Cortex of kidney (tissue), 1 donor: ENCODE results near the gene HECTD2.
"Not testable (repeated sequence)": the region's sequence is repeated elsewhere in the genome, so short reads cannot be mapped to it uniquely, and the experiment has no call there.

ENCODE experiments used
- DNase-seq: peaks from one replicate; lab custom pipeline; 2025; lab: John Stamatoyannopoulos, UW

The HECTD2 gene

DNA sequence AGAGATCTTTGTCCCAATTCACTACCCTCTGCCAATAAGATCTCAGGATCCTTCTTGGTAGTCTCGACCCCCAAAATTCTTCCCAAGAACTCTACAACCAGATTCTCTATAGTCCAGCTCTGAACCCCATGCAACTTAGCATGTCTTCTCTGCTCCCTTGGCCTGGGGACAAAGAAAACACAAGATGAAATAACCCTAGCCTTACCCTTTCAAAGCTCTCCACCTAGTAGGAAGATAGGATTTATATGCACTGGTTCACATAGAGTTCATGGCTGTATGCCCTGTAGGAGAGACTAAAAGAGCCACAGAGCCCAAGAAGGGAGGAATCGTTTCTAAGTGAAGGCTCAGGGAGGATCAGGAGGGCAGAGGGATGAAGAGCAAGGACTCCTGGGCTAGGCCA lies 126.6 kb downstream of the HECTD2 start:
- DNase-seq = no peak

DNA sequence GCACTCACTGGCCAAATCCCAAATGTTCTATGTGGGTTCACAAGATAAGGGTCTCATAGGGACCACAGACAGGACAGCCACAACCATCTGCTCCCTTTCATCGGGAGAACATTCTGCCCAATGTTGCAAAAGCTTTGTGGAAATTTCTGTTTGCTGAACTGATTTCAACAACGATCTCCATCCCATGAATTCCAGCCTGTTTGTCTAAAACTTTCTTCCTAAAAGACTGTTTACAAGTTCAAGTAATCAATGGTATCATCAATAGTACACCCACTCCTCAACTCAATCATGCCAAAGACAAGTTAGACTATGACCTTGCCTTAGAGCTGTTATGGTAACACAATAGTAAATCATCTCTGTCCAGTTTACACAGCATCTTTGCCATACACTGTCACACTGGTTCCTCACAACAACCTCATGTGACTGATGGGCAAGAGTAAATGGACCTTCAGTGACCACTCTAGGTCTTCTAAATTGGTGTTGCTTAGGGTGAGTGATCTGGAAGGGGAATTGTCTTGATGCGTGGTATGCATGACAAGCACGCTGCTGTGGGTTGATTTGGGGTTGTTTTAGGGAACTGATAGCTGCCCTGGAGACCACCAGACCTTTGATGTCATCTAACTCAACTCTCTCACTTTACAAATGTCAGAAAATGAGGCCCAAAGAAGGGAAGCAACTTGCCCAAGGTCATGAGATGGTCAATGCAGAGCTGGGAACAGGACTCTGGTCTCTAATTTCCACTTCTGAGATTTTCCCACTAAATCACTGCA lies 127.7 kb downstream of the HECTD2 start:
- DNase-seq = no peak

DNA sequence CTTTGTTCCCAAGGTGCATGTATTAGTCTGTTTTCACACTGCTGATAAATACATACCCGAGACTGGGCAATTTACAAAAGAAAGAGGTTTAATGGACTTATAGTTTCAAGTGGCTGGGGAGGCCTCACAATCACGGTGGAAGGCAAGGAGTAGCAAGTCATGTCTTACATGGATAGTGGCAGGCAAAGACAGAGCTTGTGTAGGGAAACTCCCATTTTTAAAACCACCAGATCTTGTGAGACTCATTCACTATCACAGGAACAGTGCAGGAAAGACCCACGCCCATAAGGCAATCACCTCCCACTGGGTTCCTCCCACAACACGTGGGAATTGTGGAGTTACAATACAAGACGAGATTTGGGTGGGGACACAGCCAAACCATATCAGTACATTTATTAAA lies 129.8 kb downstream of the HECTD2 start:
- DNase-seq = no peak

DNA sequence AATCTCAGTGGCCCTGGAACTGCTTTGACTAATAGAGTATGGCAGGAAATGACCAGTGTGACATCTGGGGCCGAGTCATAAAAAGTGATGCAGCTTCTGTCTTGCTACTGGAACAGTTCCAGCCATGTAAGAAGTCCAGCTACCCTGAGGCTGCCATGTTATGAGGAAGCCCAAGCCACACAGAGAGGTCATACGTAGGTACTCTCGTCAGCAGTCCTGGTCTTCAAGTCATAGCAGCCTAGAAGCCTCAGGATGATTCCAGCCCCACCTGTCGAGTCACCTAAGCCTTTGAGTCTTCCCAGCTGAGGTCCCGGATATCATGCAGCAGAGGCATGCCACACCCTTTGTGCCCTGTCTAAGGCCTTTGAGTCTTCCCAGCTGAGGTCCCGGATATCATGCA lies 130.6 kb downstream of the HECTD2 start:
- no peak for DNase-seq

DNA sequence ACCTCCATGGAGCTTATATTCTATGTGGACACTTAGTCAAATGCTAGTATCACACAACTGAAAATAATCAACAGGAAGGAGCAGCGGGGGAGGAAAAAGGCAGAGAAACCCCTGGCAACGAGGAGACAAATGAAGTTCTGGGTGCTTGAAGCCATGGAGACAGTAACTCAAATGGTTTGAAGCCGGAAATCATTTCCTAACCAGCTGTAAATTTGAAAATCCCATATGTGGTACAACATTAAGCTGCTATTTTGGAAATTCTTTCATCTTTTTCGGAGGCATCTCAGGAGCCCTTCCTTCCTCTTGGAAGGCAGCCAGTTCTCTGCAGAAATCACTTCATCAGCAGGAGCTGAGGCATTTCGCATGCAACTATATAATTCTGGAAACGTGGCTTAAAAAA lies 131.3 kb downstream of the HECTD2 start:
- no peak for DNase-seq

DNA sequence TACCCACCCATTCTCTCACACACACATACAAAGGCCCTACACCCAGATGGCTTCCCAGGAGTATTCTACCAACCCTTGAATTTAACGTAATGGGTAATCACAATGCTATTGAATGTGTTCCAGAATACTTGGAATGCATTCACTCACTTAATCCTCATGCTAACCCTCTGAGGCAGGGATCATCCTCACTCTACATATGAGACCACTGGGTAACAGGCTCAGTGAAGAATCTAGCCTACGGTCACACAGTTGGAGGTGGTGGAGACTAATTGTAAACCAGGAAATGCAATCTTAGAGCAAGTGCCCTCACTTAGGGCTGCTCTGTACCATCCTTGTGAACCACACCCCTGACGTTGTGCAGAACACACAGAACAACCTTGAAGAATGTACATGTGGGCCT lies 135.2 kb downstream of the HECTD2 start:
- DNase-seq = no peak

DNA sequence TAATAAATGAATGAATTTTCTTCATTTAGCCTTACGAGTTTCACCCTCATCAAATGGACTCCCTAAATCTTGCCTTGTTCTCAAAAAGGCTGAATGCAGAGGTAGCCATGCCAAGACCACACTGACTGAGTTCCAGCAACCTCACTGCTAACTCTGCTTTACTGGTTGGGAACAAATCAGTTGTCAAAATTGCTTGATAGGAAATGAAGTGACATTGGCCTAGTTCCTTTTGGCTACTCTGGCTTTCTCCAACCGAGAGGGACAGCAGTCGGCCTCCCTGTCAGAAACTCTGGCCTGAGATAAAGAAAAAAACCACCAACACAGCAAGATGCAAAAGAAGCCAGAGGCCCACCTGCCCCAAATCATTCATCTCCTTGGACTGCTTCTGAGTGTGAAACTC lies 135.7 kb downstream of the HECTD2 start:
- no peak for DNase-seq

DNA sequence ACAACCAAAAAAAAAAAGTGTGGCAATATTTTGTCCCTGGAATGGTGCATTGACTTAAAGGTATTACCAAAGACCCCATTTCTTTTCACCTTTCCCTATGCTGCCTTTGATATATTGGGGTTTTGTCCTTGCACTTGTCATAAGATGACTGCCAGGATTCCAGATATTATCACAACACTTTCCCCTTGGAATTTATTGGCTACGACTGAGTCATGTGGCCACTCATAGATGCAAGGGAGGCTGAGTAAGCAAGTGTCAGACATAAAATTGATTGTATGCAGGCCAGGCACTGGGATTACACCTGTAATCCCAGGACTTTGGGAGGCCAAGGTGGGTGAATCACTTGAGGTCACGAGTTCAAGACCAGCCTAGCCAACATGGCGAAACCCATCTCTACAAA lies 139.1 kb downstream of the HECTD2 start:
- DNase-seq = no peak

DNA sequence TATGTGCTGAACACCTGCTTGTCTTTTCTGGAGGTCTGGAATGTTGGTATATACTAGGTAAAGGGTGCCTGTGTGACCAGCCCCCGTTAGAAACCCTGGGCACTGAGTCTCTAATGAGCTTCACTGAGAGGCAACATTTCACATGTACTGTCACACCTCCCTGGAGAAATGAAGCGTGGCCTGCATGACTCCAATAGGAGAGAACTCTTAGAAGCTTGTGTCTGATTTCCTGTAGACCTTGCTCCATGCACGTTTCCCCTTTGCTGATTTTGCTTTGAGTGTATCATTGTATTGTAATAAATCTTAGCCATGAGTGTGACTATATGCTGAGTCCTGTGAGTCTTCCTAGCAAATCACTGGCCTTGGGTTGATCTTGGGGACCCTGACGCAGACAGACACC lies 139.9 kb downstream of the HECTD2 start:
- no peak for DNase-seq

DNA sequence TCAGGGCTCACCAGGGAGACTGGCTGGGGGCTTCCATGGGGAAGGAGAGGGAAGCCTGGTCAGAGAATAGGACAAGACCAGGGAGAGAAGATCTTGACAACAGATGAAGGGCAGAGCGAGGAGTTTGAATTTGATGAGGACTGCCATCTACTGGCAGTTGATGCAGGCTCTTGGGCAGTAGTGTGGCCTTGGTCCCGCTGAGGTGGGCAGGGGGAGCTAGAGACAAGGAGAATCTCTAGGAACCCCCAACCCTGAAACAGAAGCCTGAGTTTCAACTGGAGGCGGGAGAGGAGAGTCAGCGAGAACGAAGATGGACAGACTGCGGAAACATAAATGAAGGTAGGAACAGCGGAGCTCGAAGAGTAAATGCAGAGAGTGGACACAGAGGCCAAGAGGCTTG lies 141.7 kb downstream of the HECTD2 start:
- no peak for DNase-seq

DNA sequence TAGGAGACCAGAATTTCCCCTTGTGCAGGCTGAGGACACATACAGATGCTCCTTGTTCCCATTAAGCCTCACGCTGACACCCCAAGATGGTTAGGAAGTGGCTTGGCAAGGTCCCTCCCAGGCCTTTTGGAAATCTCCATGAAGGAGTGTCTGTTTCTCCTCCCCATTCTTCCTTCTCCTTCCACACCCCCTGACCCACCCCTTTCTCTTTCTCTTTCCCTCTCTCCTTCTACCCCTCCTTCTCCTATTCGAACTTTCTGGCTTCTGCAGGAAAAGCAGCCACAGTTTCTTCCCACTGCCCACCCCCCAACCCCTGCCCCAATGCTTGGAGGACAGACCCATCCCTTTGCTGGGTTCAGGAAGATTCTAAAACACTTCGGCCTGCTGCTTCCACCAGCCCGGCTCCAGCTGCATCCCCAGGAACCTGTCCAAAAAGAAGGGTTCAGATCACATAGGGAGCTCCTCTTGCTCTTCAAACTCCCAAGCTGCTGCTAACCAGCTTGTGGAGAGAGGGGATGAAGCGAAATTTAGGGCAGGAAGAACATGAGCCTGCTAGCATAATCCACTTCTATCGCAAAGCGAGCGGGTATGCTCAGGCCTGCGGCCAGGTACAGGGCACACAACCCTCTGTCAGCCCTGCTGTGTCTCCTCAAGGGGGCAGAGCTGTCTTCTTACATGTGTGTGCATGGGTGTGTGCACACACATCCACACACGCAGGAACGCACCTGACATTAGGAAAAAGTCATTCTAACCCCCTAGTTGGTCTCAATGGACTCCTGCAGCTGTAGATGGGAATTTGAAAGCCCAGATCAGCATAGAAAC lies 142.3 kb downstream of the HECTD2 start:
- no peak for DNase-seq

DNA sequence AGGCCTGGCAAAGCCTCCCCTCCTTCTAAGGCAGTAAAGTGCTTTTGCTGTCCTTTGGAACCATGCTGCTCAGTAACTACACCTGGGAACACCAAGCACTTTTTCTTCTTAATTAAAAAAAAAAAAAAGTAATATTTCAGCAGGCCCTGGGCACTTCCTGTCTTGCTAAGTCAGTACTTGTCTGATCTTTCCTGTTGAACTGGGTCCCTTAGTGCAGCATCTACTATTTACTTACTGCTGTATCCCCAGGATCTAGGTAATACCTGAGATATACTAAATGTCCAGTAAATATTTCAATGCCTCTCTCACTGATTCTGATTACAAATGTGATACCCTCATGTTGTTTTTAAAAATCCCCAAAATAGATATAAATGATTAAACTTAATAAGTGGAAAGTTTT lies 145.3 kb downstream of the HECTD2 start:
- no peak for DNase-seq

DNA sequence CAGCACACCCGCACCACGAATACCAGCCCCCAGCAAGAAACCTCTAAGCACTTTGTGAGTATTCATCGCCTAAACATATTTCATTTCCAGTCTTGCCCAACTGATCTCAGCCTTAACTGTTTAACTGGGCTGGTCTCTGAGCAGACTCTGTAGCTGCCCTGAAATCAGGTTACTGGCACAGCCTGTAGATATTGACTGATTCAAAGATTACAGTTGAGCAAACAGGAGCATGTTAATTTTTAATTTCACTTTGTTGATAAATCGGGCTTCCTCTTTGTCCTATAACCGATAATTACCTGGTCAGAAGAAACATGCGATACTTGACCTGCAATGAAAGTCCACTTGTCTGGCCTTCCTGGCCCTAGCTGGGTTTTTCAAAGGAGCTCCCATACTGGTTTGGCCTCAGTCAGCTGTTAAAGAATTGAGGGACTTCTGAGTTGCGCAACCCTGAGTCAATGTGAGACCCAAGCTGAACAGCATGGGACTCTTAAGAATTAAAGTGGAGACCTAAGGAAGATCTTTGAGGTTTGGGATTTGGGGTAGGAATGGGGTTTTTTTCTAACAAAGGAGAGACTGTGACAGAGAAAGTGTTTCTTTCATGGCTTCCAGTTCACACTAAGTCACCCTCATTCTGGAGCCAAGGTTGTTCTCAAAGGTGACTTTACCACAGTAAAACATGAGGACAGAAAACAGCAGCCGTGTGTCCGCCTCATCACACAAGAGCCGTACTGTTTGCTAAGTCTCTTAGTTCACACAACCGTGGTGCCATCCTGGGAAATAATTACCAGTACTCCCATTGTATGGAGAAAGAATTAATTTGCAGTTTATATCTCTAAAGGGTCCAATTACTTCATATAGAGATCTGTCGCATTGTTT lies 146.8 kb downstream of the HECTD2 start:
- no peak for DNase-seq

DNA sequence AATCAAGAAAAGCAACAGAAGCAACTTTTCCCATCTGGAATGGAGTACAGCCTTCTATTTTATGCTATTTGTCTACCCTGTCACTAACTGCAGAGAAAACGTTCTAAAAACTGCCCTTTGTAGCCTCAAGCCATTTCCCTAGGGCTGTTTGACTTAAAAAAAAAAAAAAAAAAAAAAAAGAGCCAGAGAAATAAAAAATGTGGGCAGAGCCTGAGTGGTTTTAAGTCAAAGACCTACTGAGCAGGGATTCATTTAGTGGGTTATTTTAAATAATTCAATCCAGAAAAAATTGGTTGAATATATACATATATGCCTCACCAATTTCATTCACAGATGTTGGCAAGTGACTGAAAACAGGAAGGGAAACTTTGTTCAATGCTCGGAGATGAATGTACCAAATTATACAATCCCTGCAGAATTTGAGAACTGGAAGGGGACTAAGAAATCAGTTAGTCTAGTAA lies 147.5 kb downstream of the HECTD2 start:
- no peak for DNase-seq

DNA sequence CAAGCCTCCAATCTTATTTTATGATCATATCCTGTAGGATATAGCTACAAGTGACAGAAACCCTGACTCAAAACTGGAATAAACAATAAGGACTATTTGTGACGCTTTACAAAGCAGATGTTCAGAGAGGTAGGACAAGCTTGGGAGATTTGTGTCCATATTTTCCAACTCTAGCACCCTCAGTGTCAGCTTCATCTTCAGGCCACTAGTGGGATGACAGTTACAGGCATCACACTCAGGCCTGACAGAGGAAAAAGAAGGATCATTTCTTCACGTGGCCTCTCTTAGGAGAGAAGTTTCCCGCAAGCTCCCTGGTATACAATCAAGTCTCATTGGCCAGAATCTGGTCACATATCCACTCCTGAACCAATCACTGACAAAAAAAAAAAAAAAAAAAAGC lies 148.3 kb downstream of the HECTD2 start:
- DNase-seq = no peak

DNA sequence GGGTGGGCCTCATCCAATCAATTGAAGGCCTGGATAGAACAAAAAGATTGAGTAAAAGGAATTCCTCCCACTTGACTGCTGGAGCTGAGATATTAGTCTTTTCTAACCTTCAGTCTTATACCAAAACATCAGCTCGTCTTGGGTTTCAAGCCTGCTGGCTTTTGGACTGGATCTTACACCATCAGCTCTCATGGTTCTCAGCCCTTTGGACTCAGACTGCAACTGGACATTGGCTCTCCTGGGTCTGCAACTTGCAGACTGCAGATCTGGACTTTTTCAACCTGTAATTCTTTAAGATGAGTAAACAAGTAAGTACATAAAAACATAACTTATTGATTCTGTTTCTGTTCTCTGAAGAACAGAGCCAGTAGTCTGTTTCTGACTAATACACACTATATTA lies 149.0 kb downstream of the HECTD2 start:
- no peak for DNase-seq

DNA sequence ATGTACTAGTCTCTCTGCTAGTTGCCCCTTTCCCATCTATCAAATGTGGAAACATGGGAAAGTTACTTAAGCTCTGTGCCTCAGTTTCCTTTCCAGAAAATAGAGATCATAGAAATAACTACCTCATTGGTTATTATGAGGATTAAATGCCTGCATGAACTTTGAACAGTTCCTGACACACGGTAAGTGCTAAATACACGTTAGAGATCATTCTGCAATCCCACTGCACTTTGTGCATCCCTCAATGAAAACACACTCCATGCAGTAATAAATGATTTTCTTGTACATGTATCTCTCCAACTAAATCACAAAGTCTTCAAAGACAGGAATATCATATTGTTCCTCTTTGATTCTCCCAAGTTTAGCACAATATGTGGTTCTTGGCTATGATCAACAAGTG lies 149.6 kb downstream of the HECTD2 start:
- no peak for DNase-seq

DNA sequence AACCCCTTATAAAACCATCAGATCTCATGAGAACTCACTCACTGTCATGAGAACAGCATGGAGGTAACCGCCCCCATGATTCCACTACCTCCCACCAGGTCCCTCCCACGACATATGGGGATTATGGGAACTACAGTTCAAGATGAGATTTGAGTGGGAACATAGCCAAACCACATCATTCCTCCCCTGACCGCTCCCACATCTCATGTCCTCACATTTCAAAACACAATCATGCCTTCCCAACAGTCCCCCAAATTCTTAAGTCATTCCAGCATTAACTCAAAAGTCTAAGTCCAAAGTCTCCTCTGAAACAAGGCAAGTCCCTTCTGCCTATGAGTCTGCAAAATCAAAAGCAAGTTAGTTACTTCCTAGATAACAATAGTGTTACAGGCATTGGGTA lies 150.7 kb downstream of the HECTD2 start:
- DNase-seq = not testable (repeated sequence)

DNA sequence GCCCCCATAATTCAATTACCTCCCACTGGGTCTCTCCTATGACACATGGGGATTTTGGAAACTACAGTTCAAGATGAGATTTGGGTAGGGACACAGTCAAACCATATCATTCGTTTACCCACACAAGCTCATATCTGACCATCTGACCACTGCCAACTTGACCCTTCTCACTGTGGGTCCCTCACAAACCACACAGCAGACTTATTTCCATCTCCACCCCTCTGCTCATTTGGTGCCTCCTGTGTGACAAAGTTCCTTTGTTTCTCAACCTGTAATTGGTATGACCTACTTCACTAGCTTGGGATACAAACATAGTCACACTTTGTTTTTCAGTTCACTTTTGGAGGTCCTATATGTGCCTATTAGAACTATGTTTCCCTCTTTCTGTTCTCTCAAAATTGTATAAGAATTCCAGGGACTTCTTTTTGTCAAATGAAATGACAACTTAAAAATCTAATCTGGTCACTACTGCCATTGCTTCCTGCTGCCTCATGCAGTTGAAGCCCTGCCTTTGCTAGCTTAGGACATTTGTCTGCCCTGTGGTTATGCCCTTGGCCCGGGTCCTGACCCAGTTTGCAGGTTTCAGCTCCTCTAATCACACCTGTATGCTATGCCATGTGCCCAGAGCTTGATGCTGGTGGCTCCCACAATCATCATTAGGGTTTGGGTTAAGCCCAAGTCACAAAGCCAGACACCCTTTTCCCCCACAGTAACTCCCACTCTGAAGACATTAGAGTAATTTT lies 152.9 kb downstream of the HECTD2 start:
- no peak for DNase-seq

DNA sequence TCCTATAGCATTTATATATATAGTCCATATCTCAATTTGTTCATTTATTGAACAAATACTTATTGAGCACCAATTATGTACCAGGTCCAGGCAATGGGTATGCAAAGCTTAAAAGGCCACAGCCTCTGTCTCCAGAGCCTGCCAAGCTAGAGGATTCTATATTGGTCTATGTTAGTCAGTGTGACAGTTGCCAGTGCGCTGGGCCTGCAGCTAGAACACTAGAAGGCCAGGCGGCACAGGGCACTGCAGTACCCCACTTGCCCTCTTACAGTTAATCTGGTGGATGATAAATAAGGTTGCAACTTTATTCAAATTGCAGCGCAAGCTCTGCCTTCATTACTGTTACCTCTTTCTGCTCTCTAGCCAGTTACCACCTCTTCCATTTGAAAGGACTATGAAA lies 153.9 kb downstream of the HECTD2 start:
- DNase-seq = no peak
